Measurements from ENCODE around the gene MTHFD2. TPM values are rescaled to one million over a fixed set of nuclear protein-coding genes. Genes with fewer than 3 reads are reported as not detected.

Gene MTHFD2
- total RNA-seq, 1 donor from 2014 or later: 57.0 TPM

DNA sequence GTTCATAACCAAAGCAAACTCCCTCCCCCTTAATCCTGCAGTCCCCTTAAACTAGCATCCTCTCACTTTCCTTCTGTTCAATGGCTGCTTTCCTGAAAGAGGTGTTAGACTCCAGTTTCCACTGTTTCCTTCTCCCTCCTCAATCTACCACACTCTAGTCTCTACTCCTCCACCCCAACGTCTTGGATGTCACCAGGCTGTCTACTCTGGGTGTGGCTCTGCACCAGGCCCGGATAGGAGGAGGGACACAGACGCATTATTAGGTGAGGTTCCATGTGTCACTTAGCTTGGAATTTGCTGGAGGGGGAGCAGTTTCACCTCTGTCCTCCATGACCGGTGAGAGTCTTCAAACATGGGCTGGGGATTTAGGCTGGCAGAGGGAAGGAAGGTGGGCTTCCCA lies 61.3 kb downstream of the MTHFD2 start:
- no peak for TF ChIP-seq CTCF (conservative IDR thresholded peaks at IDR 0.05; ENCODE audit: low read depth, low read length)
- no peak overlapping the region for H3K4me3 ChIP-seq (ENCODE audit: low read depth, low read length)
- no peak for DNase-seq (ENCODE audit: low read depth)

DNA sequence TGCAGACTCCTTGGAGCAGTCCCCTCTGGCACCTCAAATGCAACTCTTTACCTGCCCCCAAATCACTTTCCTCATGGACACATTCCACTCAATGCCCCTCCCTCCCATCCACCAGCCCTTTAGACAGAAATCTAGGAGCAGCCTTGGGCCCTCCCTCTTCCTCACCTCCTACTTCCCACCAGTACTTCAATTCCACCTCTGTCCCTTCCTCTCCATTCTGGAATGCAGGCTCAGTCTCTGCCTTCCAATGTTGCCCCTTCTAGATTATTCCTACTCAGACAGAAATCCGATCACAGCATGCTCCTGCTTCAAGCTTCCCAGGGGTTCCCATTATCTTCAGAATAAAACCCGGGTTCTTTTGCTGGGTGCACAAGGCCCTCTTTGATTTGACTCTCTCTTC lies 62.1 kb downstream of the MTHFD2 start:
- H3K4me3 ChIP-seq (ENCODE audit: low read depth, low read length): no peak overlapping the region
- no peak for TF ChIP-seq CTCF (conservative IDR thresholded peaks at IDR 0.05; ENCODE audit: low read depth, low read length)
- DNase-seq (ENCODE audit: low read depth): no peak

DNA sequence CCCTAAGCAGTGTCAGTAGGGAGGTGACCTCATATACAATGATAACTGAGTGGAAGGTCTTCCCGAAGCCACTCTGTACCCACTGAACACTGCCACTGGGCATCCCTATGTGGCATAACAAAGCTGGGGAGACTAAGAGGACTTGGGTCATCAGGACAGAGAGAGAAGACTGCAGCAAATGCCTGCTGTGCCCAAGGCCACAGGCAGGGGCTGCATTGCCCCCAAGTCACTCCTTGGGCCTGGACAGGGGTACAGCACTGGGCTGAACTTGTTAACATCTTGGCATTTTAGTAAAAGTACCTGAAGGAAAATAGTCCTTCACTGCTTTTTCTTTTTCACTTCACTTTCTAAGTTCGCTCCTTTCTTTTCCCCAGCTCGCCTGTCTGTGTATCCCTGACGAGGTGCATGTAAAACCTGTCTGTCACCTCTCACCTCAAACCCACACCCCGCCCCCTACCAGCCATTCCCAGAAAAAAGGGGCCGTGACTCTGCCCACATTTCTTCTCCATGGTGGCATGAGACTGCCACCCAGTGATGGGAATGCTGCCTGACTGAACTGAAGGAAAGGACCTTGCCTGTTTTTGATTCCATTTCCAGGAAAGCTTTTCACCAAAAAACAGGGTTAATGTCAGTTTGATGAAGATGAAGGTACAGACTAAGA lies 62.9 kb downstream of the MTHFD2 start:
- H3K4me3 ChIP-seq (ENCODE audit: low read depth, low read length): no peak overlapping the region
- DNase-seq (ENCODE audit: low read depth): no peak
- TF ChIP-seq CTCF (conservative IDR thresholded peaks at IDR 0.05; ENCODE audit: low read depth, low read length): peak; percentile 79

DNA sequence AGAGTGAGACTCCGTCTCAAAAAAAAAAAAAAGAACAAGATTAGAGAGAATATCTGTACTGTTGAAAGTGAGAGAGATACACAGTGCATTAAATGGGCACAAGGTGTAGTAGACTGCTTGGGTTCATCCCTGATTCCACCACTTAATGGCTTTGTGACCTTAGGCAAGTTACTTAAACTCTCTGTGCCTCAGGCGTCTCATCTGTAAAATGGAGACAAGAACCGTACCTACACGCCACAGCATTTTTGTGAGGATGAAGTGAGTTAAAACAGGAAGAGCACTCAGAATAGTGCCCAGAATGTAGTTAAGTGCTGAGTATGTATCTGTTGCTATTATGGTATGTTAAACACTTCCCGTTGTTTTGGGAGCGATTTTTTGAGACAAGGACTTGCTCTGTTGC lies 64.3 kb downstream of the MTHFD2 start:
- DNase-seq (ENCODE audit: low read depth): no peak
- TF ChIP-seq CTCF (conservative IDR thresholded peaks at IDR 0.05; ENCODE audit: low read depth, low read length): no peak
- H3K4me3 ChIP-seq (ENCODE audit: low read depth, low read length): no peak overlapping the region

DNA sequence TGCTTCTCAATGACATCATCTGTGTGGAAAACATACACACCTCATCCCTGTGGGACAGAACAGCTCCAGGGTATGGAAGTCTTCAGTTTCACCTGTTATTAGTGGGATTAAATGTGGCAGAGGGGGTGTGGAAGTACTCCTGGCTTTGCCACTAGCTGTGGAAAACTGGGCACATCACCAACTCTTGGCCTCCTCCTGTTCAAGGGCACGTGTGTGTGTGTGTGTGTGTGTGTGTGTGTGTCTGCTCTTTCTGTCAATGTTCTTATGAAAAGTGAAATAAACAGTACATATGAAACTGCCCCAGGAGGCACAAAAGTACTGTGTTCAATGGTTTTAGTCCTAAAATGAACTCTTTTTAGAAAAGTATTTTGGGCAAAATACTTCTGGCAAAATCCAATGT lies 65.9 kb downstream of the MTHFD2 start:
- no peak for TF ChIP-seq CTCF (conservative IDR thresholded peaks at IDR 0.05; ENCODE audit: low read depth, low read length)
- DNase-seq (ENCODE audit: low read depth): no peak
- no peak overlapping the region for H3K4me3 ChIP-seq (ENCODE audit: low read depth, low read length)

GRCh38 chr2:74267068-74267467 lies 68.7 kb downstream of the MTHFD2 start:
- DNase-seq (ENCODE audit: low read depth): peak; percentile 1
- TF ChIP-seq CTCF (conservative IDR thresholded peaks at IDR 0.05; ENCODE audit: low read depth, low read length): peak; percentile 57
- H3K4me3 ChIP-seq (ENCODE audit: low read depth, low read length): no peak overlapping the region

Other genes starting within 250 kb of the MTHFD2 start
- 4.8 and 5.4 TPM in 2 replicates for gene TET3, start 213.7 kb upstream of the MTHFD2 start, total RNA-seq
- 90.3 and 148 TPM in 2 replicates for gene BOLA3, start 50.7 kb upstream of the MTHFD2 start, total RNA-seq
- 70.4 and 87.2 TPM in 2 replicates for gene MOB1A, start 19.7 kb upstream of the MTHFD2 start, total RNA-seq
- gene SLC4A5, start 144.8 kb downstream of the MTHFD2 start, total RNA-seq: under 0.01 and 0.14 TPM in 2 replicates
- 93.1 and 96.3 TPM in 2 replicates for gene DCTN1, start 181.7 kb downstream of the MTHFD2 start, total RNA-seq
- gene C2orf81, start 223.0 kb downstream of the MTHFD2 start, total RNA-seq: 2.7 and 4.1 TPM in 2 replicates
- gene WDR54, start 223.1 kb downstream of the MTHFD2 start, total RNA-seq: 45.1 and 61.7 TPM in 2 replicates
- 77.3 and 85.3 TPM in 2 replicates for gene RTKN, start 243.3 kb downstream of the MTHFD2 start, total RNA-seq